Central memory CD4-positive, alpha-beta T cell (primary cell): Measurements from ENCODE around the gene ZNF350.
"Not testable (repeated sequence)": the region's sequence is repeated elsewhere in the genome, so short reads cannot be mapped to it uniquely, and the experiment has no call there.

ENCODE experiments used
- DNase-seq: peaks from one replicate; pipeline ENCODE4 v3.0.0; 2022
- total RNA-seq, 3 experiments: gene quantifications; one replicate each; lab custom pipeline; 2026; lab: John Stamatoyannopoulos, UW

The ZNF350 gene
- total RNA-seq = 11.3 to 37.6 (median 28.7) reads per million in 3 experiments

DNA sequence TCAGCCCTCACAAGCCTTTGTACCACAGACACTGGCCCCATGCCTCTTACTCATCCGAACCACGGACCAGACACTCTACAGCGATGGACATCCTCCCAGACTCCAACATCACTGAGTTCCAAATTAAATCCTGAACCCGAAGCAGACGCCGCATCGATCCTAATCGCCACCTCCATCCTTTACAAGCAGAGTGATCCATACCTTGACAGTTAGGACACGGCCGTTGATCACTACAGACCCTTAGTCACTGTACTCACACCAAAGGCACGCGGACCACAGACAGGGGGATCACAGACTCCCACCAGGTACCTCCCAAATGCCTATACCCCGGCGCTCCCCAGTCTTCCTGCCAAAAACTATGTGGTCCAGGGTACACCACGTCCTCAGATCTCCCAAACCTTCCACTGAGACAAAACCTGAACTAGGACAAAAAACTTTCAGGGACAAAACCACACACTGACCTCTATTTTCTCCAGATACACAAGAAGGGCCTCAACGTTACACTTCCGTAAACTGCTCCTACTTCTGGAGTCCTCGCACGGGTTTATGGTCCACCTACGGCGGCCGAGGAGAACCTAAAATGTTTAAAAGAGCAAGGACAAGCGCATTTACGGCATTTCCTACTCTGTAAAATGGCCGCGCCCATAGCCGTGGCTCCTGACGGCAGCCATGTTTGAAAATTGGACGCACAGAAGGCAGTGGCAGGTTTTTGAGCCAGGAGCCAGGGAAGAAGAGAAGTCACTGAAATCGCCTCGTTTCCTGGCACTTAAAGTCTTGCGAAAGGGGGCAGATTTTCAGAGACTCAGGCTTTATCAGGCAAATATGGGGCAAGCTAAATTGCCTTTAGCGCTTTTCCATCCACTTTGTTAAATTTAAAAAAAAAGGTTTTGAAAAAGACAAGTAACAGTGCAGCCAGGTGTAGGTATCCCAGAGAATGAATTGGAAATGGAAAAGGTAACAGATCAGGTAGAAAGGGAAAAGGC, at the start of gene ZNF350:
Gene ZNF350, minus strand, starts transcription at position 532 of the 983 bp plus-strand sequence. CDS start 12,480 bp downstream, outside the sequence.
- peak; percentile 89 for DNase-seq

DNA sequence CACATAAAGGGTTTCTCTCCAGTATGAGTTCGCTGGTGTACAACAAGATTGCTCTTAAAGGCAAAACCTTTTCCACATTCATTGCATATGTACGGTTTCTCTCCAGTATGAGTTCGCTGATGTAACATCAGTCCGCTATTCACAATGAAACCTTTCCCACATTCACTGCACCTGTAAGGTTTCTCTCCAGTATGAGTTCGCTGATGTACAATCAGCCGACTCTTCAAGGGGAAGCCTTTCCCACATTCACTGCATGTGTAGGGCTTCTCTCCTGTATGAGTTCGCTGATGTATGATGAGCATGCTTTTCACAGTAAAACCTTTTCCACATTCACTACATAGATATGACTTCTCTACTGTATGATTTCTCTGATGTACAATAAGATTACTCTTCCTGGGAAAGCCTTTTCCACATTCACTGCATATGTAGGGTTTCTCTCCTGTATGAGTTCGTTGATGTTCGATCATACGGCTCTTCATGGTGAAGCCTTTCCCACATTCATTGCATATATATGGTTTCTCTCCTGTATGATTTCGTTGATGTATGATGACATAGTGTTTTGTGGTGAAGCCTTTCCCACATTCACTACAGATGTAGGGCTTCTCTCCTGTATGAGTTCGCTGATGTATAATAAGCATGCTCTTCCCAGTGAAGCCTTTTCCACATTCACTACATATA, 47.5 kb upstream of the ZNF350 start:
- DNase-seq = no peak

DNA sequence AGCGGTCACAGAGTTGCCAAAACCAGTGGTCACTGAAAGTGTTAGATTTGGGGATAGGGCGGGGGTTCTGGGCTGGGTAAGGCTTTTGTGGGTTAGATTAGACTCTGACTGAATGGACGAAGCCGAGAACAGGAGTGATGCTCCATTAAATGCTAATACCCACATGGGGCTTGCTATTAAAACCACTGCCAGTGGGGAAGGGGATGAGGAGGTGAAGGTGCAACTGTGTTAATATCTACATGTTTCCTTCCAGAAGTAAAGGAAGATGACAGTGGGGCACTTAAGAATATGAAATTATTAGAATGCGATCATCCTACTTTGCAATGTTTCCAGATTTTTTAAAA, 42.1 kb upstream of the ZNF350 start:
- DNase-seq = no peak

DNA sequence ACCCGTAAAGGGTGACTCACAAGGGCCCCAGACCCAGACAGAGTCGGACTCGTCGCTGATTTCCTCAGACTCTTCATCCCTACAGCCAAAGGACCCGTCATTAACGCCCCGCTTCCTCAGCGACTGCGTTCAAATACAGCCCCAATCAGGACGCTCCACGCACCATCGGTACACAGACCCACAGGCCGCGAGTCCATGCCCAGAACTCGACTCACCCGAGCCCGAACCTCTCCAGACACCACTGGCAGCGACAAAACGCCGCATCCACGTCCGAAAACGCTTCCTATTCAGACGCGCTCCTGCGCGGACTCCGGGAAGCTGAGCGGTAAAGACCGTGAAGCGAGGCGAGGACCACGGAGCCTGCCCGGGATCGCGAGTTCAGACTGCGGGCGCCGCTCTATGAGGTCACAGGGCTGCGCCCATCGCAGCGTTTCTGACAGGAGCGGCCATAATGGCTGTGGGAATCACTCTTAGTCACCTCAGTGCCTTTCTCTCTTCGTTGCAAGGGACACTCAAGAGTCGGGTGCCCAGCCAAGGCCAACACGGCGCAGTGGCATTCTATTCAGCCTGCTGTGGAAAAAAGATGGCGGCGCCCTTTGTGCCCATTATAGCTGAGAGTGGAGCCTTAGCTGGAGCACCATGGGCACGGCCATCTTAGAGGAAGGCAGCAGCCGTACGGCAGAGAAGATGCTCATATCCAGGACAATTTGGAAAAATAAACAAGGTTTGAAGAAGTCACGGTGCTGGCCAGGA, 41.6 kb upstream of the ZNF350 start, which contains the start of gene ZNF614:
Gene ZNF614, minus strand, starts transcription at position 353 of the 753 bp plus-strand sequence. CDS start 2,634 bp downstream, outside the sequence.
- peak; percentile 87 for DNase-seq

DNA sequence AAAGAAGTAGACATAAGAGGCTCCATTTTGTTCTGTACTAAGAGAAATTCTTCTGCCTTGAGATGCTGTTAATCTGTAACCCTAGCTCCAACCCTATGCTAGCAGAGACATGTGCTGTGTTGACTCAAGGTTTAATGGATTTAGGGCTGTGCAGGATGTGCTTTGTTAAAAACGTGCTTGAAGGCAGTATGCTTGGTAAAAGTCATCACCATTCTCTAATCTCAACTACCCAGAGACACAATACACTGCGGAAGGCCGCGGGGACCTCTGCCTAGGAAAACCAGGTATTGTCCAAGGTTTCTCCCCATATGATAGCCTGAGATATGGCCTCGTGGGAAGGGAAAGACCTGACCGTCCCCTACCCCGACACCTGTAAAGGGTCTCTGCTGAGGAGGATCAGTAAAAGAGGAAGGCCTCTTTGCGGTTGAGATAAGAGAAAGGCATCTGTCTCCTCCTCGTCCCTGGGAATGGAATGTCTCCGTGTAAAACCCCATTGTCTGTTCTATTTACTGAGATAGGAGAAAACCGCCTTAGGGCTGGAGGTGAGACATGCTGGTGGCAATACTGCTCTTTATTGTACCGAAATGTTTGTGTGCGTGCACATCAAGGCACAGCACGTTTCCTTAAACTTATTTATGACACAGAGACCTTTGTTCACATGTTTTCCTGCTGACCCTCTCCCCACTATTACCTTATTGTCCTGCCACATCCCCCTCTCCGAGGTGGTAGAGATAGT, 39.8 kb upstream of the ZNF350 start:
- DNase-seq = not testable (repeated sequence)

DNA sequence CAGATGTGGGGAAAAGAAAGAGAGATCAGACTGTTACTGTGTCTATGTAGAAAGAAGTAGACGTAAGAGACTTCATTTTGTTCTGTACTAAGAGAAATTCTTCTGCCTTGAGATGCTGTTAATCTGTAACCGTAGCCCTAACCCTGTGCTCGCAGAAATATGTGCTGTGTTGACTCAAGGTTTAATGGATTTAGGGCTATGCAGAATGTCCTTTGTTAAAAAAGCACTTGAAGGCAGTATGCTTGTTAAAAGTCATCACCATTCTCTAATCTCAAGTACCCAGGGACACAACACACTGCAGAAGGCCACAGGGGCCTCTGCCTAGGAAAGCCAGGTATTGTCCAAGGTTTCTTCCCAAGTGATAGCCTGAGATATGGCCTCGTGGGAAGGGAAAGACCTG, 37.8 kb upstream of the ZNF350 start:
- DNase-seq = not testable (repeated sequence)

DNA sequence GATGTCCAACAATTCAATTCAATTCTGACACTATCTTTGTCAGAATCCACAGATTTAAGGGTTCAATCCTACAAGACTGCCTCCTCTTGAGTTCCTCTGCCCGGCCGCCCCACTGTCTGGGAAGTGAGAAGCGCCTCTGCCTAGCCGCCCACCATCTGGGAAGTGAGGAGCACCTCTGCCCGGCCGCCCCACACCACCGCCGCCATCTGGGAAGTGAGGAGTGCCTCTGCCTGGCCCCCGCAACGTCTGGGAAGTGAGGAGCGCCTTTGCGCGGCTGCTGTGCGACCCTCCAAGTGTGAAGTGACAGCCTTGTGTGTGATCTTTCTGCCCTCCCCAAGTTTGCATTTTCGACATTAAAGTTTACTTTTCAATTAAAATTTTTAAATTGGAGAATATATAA, 35.6 kb upstream of the ZNF350 start:
- DNase-seq = no peak

DNA sequence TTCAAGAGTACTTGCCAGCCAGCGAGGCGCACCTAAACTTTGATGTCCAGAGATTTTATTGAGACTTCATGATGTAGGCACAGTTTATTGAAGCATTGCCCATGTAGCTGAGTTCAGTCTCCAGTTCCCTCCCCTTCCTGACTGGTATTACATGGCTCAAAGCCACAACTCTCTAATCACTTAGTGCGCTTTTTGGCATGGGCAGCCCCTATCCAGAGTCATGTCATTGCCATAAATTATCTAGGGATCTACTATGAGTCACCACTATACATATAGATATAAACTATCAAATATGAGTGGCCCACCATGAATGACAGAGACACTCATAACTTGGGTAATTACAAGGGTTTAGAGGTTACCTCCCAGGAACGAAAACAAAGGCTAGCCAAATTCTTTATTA, 33.9 kb upstream of the ZNF350 start:
- no peak for DNase-seq

DNA sequence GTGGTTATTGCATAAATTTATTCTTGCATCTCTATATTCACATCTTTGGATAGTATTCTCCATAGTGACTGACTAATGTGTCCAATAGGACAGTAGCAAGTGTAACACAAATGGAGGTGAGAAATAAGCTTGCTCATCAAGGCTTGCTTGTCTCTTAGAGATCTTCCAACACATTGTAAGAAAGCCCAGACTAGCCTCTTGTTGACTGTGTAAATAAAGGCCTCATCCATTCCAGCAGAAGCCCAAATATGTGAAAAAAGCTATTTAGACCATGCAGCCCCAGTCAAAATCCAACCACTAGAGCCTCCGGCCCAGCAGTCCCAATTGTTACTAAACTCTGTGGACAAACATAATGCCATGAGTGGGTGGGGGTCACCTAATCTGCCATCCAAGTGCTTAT, 24.0 kb upstream of the ZNF350 start:
- no peak for DNase-seq

DNA sequence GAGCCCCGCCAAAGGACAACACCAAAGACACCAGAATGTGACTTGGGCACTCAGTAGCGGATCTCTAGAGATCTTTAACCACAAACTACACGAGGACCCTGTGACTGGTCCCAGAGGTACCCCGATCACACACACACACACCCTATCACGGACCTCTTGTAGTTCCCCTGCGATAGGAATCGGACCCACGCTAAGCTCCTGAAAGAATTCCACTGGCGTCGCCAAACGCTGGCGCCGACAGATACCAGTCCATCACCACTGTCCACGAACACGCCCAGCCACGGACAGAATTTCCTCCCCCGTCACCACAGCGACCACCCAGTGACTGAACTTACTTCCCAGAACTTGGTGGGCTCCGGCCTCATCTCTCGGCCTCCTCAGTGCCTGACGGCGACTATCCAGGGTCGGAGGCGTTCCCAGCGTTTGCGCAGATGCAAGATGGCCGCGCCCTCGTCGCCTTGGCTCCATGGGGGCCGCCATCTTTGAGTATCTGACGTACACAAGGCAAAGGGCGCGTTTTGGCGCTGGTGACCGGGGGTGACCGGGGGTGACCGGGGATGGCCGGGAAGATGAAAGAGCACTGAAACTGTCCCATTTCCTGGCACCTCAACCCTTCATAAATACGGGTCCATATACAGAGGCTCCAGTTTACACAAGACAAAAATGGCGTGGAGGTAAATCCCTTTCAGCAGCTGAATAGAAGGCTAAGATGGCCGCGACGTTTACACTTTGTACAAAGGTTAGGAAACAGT, 21.3 kb upstream of the ZNF350 start, which contains the start of gene ZNF615:
Gene ZNF615, minus strand, starts transcription at position 406 of the 752 bp plus-strand sequence. CDS start 4,500 bp downstream, outside the sequence.
- DNase-seq = peak; percentile 83

DNA sequence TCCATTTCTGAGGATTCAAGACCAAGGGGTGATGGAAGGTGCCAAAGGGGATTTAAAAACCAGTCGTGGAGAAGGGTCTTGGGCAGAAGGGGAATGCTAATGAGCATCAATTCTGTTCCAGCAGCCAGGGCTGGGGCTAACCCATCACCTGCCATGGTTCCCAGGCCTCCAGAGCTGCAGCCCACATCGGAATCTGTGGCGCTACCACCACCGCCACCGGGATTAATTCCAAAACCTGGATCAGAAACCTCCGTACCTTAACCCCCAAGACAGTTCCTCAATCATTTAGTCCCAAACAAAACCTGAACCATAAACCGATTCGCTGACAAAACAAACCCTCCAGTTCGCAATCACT, 20.8 kb upstream of the ZNF350 start:
- DNase-seq = no peak

DNA sequence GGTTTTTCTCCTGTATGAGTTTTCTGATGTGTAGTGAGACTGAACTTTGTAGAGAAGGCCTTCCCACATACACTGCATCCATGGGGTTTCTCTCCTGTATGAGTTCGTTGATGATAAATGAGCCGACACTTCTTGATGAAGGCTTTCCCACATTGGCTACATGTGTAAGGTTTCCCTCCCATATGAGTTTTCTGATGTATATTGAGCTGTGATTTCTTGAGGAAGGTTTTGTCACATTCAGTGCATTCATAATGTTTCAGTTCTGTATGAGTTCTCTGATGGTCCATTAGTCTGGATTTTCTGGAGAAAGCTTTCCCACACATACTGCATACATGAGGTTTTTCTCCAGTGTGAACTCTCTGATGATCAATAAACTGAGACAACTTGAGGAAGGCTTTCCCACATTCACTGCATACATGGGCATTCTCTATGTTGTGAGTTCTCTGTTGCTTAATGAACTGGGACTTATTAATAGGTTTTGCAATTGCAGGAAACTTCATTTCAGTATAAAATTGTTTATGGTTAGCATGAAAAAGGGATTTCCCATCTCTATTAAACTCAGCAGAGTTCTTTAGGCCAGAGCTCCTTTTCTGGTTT, 7.5 kb upstream of the ZNF350 start:
- DNase-seq = no peak

DNA sequence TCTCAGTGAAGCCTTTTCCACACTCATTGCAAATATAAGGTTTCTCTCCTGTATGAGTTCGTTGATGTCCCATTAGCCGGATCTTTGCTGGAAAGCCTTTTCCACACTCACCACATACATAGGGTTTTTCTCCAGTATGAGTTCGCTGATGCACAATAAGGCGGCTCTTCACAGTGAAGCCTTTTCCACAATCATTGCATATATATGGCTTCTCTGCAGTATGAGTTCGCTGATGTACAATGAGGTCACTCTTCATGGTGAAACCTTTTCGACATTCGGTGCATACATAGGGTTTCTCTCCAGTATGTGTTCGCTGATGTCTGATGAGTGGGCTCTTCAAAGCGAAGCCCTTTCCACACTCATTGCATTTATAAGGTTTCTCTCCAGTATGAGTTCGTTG, 6.8 kb upstream of the ZNF350 start:
- DNase-seq = no peak

DNA sequence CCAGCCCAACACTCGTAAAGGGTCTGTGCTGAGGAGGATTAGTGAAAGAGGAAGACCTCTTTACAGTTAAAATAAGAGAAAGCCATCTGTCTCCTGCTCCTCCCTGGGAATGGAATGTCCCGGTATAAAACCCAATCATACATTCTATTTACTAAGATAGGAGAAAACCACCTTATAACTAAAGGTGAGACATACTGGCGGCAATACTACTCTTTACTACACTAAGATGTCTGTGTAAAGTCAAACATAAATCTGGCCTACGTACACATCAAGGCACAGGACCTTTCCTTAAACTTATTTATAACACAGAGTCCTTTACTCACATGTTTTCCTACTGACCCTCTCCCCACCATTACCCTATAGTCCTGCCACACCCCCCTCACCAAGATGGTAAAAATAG, 3.3 kb downstream of the ZNF350 start:
- DNase-seq = no peak

DNA sequence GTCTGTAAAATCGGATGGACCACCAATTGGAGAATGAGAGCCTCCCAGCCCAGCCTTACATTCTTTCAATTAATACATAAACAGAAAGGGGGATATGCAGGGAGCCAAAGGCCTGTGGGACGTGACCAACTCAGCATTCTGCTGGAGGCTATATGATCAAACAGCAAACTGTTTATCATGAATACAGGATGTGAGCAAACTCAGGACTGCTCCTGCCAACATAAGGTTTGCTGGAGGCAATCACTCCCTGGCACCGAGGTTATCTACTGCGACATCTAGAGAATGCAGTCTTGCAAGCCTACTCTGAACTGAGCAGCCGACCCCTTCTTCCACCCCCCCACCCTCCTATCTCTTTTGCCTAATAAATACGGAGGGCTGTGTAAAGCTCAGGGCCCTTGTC, 5.7 kb downstream of the ZNF350 start:
- DNase-seq = not testable (repeated sequence)

DNA sequence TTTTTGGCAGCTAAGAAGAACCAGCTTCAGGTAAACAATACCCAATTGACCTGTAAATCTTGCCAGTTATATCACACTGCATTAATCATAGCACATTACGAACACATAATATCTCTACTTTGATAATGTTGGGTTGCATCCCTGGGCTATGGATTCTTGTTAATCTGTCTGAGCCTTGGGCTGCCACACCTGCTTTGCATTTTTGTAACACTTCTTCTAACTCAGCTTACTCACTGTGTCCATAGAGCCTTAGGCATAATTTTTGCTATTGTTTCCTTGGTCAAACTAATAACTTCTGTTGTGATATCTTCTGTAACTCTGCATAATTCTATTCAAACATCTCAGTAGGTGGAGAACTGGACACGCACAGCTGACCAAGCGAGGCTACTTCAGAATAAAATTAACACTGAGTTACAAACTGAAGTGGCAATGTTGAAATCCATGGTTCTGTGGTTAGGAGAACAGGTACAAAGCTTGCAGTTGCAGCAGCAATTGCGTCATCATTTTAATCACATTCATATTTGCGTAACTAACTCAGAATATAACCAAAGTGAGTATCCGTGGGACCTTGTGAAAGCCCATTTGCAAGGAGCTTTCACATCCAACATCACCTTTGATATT, 6.4 kb downstream of the ZNF350 start:
- no peak for DNase-seq

DNA sequence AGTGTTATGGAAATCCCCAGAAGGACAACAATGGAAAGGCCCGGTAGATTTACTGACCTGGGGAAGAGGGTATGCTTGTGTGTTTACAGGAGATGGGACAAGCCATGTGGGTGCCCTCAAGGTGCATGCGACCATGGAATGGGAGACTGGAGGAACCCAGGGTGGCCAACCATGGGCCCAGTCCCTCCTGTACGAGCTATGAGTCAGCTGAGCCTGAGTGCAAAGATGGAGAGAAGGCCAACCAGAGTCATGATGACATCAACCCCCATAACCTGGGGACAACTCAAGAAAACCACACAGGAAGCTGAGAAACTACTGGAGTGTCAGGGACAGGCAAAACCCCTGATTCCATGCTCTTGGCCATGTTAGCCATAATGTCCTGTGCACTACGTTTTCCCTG, 7.8 kb downstream of the ZNF350 start:
- DNase-seq = no peak

DNA sequence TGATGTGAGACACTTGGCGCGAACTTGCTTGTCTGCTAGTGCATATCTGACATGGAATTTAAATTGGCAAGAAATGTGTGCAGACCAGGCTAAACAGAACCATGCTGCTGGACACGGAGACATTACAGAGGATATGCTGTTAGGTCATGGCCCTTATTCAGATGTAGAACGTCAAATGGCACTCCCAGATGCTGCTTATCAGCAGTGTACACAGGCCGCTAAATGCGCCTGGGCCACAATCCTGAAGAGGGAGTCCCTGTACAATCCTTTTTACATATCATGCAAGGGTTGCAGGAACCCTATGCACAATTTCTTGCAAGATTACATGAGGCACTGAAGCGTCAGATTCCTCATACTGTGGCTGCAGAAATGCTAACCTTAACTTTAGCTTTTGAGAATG, 9.3 kb downstream of the ZNF350 start:
- no peak for DNase-seq

DNA sequence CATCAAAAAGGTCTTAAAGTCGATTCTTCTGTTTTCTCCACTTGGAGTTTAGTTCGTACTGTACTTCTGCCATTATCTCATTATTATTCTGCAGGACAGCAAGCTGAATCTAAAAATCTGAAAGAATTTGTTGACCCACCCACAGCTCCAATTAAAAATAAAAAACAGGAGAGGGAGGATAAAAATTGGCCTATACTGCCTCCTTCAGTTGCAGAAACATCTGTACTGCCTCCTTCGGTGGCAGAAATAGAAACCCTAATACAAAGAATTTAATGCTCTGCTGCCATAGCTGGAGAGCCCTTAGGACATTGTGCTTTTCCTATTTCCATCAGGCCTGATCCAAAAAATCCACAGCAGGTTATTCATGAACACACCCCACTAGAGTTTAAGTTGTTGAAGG, 9.8 kb downstream of the ZNF350 start:
- DNase-seq = no peak

DNA sequence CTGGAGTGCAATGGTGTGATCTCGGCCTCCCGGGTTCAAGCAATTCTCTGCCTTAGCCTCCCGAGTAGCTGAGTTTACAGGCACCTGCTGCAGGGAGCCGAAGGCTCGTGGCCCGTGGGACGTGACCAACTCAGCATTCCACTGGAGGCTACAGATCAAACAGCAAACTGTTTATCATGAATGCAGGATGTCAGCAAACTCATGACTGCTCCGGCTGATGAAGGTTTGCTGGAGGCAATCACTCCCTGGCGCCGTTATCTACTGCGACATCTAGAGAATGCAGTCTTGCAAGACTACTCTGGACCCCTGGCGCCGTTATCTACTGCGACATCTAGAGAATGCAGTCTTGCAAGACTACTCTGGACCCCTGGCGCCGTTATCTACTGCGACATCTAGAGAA, 10.9 kb downstream of the ZNF350 start:
- DNase-seq = not testable (repeated sequence)

DNA sequence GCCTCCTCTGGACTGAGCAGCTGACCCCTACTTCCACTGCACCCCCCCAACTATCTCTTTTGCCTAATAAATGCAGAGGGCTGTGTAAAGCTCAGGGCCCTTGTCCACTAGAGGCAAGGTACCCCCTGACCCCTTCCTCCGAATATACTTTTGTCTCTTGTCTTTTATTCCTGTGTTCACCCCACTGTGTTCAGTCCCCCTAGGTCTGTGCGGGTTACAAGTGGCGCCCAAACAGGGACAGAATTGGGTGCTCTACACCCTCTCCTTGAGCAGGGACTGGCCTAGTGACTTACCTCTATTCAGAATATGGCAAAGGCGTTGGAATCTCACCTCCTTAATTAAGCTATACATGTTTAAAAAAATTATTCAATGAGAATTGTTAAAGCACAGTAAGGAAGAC, 15.0 kb downstream of the ZNF350 start:
- DNase-seq = no peak
